ENCODE data around the gene KRTAP10-3.

KRTAP10-3 gene

DNA sequence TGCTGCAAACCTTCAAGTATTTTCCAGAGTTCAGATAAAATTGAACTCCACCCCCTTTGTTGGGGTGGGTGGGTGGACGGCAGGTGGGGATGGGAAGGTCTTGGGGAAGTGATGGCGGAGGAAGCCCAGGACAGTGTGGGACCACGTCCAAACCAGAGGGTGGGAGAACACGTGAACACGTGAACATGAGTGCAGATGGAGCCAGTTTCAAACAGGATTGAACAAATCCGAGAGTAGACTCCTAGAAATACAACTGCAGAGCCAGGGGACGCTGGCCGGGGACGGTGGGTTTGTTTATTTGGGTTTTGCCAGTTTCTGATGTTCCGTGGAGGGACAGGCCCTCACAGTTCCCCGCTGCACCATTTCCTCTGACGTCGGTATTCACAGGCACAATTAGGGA lies 10.2 kb downstream of the KRTAP10-3 start:
- TF ChIP-seq, protein P1, sequence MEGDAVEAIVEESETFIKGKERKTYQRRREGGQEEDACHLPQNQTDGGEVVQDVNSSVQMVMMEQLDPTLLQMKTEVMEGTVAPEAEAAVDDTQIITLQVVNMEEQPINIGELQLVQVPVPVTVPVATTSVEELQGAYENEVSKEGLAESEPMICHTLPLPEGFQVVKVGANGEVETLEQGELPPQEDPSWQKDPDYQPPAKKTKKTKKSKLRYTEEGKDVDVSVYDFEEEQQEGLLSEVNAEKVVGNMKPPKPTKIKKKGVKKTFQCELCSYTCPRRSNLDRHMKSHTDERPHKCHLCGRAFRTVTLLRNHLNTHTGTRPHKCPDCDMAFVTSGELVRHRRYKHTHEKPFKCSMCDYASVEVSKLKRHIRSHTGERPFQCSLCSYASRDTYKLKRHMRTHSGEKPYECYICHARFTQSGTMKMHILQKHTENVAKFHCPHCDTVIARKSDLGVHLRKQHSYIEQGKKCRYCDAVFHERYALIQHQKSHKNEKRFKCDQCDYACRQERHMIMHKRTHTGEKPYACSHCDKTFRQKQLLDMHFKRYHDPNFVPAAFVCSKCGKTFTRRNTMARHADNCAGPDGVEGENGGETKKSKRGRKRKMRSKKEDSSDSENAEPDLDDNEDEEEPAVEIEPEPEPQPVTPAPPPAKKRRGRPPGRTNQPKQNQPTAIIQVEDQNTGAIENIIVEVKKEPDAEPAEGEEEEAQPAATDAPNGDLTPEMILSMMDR (IDR thresholded peaks at IDR 0.05; ENCODE audit: low read depth, low read length), result no peak
- H3K4me3 ChIP-seq (replicated peaks in 1 of 2; ENCODE audit: low read depth in 2 of 2, low read length in 2 of 2), result no peak overlapping the region

GRCh38 chr21:44547656-44548331 lies 10.8 kb downstream of the KRTAP10-3 start:
- no peak overlapping the region for H3K4me3 ChIP-seq (replicated peaks in 1 of 2; ENCODE audit: low read depth in 2 of 2, low read length in 2 of 2)
- DNase-seq (ENCODE audit: low read depth in 2 of 2), result no peak
- TF ChIP-seq, protein P1 (IDR thresholded peaks at IDR 0.05; ENCODE audit: low read depth, low read length), result no peak

More for the DNA sequence above, 10.2 kb downstream of the KRTAP10-3 start:
- DNase-seq (ENCODE audit: low read depth in 2 of 2), result no peak

GRCh38 chr21:44544566-44544965 lies 14.0 kb downstream of the KRTAP10-3 start:
- TF ChIP-seq, protein P1 (IDR thresholded peaks at IDR 0.05; ENCODE audit: low read depth, low read length), result no peak
- DNase-seq (ENCODE audit: low read depth in 2 of 2), result no peak

GRCh38 chr21:44542716-44543115 lies 15.9 kb downstream of the KRTAP10-3 start:
- DNase-seq (ENCODE audit: low read depth in 2 of 2), result no peak
- TF ChIP-seq, protein P1 (IDR thresholded peaks at IDR 0.05; ENCODE audit: low read depth, low read length), result no peak
- no peak overlapping the region for H3K4me3 ChIP-seq (replicated peaks in 1 of 2; ENCODE audit: low read depth in 2 of 2, low read length in 2 of 2)

More at GRCh38 chr21:44544566-44544965, 14.0 kb downstream of the KRTAP10-3 start:
- no peak overlapping the region for H3K4me3 ChIP-seq (replicated peaks in 1 of 2; ENCODE audit: low read depth in 2 of 2, low read length in 2 of 2)

GRCh38 chr21:44540741-44541288 lies 17.8 kb downstream of the KRTAP10-3 start:
- TF ChIP-seq, protein P1 (IDR thresholded peaks at IDR 0.05; ENCODE audit: low read depth, low read length), result no peak
- no peak for DNase-seq (ENCODE audit: low read depth in 2 of 2)
- no peak overlapping the region for H3K4me3 ChIP-seq (replicated peaks in 1 of 2; ENCODE audit: low read depth in 2 of 2, low read length in 2 of 2)

- no peak within 1 kb of the TSS for H3K4me3 ChIP-seq (replicated peaks in 1 of 2; ENCODE audit: low read depth in 2 of 2, low read length in 2 of 2)
- TF ChIP-seq, protein P1 (IDR thresholded peaks at IDR 0.05; ENCODE audit: low read depth, low read length), result no peak
- DNase-seq (ENCODE audit: low read depth in 2 of 2), result no peak
Measured at GRCh38 chr21:44539991-44540666, 18.5 kb downstream of the KRTAP10-3 start, which contains the start of gene KRTAP10-1. Gene KRTAP10-1, minus strand, starts transcription at chr21:44540195. Its CDS starts 45 bp downstream, at chr21:44540150.

Data from cardiac fibroblast (primary cell).